Measurements from ENCODE around the gene E2F4.

DNA sequence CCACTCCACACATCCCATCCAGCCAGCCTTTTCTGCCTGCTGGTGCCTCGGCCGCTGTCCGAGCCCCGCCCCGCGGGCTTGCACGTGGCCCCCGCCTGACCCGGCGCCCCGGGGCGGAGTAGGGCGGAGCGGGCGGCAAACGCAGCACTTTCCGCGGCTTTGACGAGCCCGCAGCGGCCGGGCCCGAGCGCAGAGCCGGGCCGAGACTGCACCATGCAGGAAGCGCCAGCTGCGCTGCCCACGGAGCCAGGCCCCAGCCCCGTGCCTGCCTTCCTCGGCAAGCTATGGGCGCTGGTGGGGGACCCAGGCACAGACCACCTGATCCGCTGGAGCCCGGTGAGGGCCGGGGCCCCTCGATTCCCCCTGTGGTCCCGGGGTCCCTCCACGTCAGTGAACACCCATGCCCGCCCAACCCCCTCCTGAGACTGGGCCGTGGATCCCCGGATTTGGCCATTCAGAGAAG lies 27.3 kb upstream of the E2F4 start, which contains the start of gene HSF4:
- TF ChIP-seq POLR2AphosphoS5 (IDR thresholded peaks at IDR 0.05; ENCODE audit: control insufficient read depth, insufficient read depth, low read depth, low read length) (no peak), PTRF (tag; IDR thresholded peaks at IDR 0.05) (no peak), HNRNPH1 (optimal IDR thresholded peaks at IDR 0.05; ENCODE audit: low read depth, low read length) (no peak)
- TF ChIP-seq, protein P1, sequence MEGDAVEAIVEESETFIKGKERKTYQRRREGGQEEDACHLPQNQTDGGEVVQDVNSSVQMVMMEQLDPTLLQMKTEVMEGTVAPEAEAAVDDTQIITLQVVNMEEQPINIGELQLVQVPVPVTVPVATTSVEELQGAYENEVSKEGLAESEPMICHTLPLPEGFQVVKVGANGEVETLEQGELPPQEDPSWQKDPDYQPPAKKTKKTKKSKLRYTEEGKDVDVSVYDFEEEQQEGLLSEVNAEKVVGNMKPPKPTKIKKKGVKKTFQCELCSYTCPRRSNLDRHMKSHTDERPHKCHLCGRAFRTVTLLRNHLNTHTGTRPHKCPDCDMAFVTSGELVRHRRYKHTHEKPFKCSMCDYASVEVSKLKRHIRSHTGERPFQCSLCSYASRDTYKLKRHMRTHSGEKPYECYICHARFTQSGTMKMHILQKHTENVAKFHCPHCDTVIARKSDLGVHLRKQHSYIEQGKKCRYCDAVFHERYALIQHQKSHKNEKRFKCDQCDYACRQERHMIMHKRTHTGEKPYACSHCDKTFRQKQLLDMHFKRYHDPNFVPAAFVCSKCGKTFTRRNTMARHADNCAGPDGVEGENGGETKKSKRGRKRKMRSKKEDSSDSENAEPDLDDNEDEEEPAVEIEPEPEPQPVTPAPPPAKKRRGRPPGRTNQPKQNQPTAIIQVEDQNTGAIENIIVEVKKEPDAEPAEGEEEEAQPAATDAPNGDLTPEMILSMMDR (IDR thresholded peaks at IDR 0.05 in 2 of 3, conservative IDR thresholded peaks at IDR 0.05 in 1 of 3; ENCODE audit: insufficient read depth in 2 of 3, low read depth in 1 of 3, low read length in 3 of 3) = no peak
